Tibial nerve (tissue), 4 donors: ENCODE results near the gene HKDC1. TPM values are rescaled to one million over a fixed set of nuclear protein-coding genes. Genes with fewer than 3 reads are reported as not detected.
"Not testable (repeated sequence)": the region's sequence is repeated elsewhere in the genome, so short reads cannot be mapped to it uniquely, and the experiment has no call there.

Source experiments
- DNase-seq, 2 donors: peaks; one replicate each; pipeline ENCODE4 v3.0.0-alpha.2; 2019; ENCODE audit warnings: low spot score in 2 of 2
- H3K27ac ChIP-seq, 4 donors: fragments of 200-600 bp; sonication (generic) in 3 of 4; one replicate each; pipeline ENCODE4 v1.5.1; 2017 to 2019; ENCODE audit warnings: mild to moderate bottlenecking in 1 of 4
- H3K27me3 ChIP-seq, 2 donors: fragments of 200-600 bp; sonication (generic) in 1 of 2; one replicate each; pipeline versions ENCODE4 v1.5.1 to v1.6.0; 2017 to 2019
- H3K36me3 ChIP-seq, 3 donors: fragments of 200-600 bp; sonication (generic); one replicate each; pipeline ENCODE4 v1.5.1; 2018 to 2019
- H3K4me1 ChIP-seq, 4 donors: fragments of 200-600 bp; sonication (generic) in 3 of 4; one replicate each; pipeline ENCODE4 v1.5.1; 2017 to 2019
- H3K4me3 ChIP-seq, 4 donors: fragments of 200-600 bp; sonication (generic) in 3 of 4; one replicate each; pipeline ENCODE4 v1.5.1; 2017 to 2019; ENCODE audit warnings: mild to moderate bottlenecking in 1 of 4, moderate library complexity in 1 of 4
- H3K9me3 ChIP-seq, 4 donors: fragments of 200-600 bp; sonication (generic) in 3 of 4; one replicate each; pipeline ENCODE4 v1.5.1; 2017 to 2019
- CTCF ChIP-seq, 5 experiments: fragments of 200-600 bp in 3 of 5; fragments of 450-650 bp in 2 of 5; sonication (generic) in 3 of 5; IDR thresholded peaks; one replicate each; pipeline ENCODE4 v1.5.1; 2016 to 2019; ENCODE audit warnings: antibody characterized with exemption in 5 of 5, mild to moderate bottlenecking in 3 of 5, moderate library complexity in 2 of 5
- EP300 ChIP-seq, 2 donors: sonication (generic); formaldehyde crosslinking; IDR thresholded peaks; one replicate each; pipeline ENCODE4 v1.6.1; 2017; ENCODE audit warnings: antibody characterized with exemption in 2 of 2, mild to moderate bottlenecking in 1 of 2
- POLR2A ChIP-seq, 2 donors: fragments of 450-650 bp; IDR thresholded peaks; one replicate each; pipeline ENCODE4 v1.6.1; 2017; ENCODE audit warnings: antibody characterized with exemption in 2 of 2, mild to moderate bottlenecking in 2 of 2, moderate library complexity in 2 of 2
- WGBS, 2 donors: methylation state at CpG; one replicate each; pipeline ENCODE4 v1.1.5; 2018; 5-methylcytosine and 5-hydroxymethylcytosine counted together
- total RNA-seq, 4 donors: library from RNA; depleted of rRNA; stranded (reverse); fragments of >200 nt; gene quantifications; one replicate each; pipeline ENCODE4 v1.1.0, GENCODE V29; 2016

Gene HKDC1, protein sequence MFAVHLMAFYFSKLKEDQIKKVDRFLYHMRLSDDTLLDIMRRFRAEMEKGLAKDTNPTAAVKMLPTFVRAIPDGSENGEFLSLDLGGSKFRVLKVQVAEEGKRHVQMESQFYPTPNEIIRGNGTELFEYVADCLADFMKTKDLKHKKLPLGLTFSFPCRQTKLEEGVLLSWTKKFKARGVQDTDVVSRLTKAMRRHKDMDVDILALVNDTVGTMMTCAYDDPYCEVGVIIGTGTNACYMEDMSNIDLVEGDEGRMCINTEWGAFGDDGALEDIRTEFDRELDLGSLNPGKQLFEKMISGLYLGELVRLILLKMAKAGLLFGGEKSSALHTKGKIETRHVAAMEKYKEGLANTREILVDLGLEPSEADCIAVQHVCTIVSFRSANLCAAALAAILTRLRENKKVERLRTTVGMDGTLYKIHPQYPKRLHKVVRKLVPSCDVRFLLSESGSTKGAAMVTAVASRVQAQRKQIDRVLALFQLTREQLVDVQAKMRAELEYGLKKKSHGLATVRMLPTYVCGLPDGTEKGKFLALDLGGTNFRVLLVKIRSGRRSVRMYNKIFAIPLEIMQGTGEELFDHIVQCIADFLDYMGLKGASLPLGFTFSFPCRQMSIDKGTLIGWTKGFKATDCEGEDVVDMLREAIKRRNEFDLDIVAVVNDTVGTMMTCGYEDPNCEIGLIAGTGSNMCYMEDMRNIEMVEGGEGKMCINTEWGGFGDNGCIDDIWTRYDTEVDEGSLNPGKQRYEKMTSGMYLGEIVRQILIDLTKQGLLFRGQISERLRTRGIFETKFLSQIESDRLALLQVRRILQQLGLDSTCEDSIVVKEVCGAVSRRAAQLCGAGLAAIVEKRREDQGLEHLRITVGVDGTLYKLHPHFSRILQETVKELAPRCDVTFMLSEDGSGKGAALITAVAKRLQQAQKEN
- total RNA-seq, result 10 to 100 TPM in 1 of 4 donors, 1 to 10 TPM in 3; 4.8 to 11.1 (median 5.5) TPM

- no peaks in the 10 kb centered on the region for H3K27me3 ChIP-seq
- WGBS, 2 donors, result 64 to 69% methylated on average over 8 of the region's 8 CpGs
These were observed at the start of gene HKDC1 for GRCh38 chr10:69220041-69220451. Gene HKDC1 (plus strand): TSS chr10:69220332. CDS start chr10:69220436, 104 bp downstream.

DNA sequence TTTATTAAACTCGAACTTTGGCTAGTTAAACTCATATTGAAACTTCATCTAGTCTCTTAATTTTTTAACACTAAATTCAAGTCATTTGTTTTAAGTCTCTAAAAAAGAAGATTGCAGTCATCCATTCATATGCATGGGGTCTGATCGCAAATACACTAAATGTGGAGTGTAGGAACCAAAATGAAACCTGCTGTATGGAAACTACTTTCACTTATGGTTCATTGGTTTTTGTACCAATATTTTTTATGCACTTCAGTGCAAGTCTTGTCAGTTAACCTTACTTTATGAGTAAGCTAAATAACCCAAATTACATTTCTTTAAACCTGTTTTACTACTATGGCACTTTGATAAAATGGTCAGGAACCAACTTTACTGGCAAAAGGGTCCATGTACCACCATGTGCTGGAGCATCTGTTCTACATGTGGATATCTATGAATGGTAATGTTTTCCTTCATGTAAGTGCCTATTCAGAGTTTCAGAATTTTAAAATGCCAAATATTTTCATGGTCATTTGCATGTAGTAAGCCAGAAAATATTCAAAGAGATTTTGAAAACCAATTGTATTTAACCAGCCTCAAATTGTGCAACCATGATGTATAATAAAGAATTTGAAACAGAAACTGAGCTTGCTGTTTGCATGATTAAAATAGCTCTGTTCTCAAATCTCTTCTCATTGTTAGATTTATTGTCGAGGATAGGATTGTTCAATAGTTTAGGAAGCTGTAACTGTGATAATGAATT, 47.7 kb upstream of the HKDC1 start:
- Histone ChIP-seq H3K36me3 (peaks cover 0 to 60% (median 11%) of the 10 kb centered on the region in 3 donors), H3K4me1 (no peaks in the 10 kb centered on the region), H3K9me3 (no peaks in the 10 kb centered on the region), H3K27me3 (no peaks in the 10 kb centered on the region), H3K27ac (no peak overlapping the region), H3K4me3 (no peak overlapping the region)
- TF ChIP-seq CTCF (IDR thresholded peaks at IDR 0.05) (no peak), EP300 (IDR thresholded peaks at IDR 0.05) (no peak), POLR2A (IDR thresholded peaks at IDR 0.05) (no peak)
- WGBS, 2 donors, result 76 to 79% methylated on average over 3 of the region's 3 CpGs
- no peak for DNase-seq

More at GRCh38 chr10:69220041-69220451, at the start of gene HKDC1:
- peaks cover 0 to 10% (median 0%) of the 10 kb centered on the region in 4 donors for H3K4me1 ChIP-seq
- H3K4me3 ChIP-seq, result no peak within 1 kb of the TSS
- H3K9me3 ChIP-seq, result no peaks in the 10 kb centered on the region
- H3K36me3 ChIP-seq, result no peaks in the 10 kb centered on the region
- no peak for DNase-seq
- TF ChIP-seq CTCF (IDR thresholded peaks at IDR 0.05), result no peak
- no peak for TF ChIP-seq EP300 (IDR thresholded peaks at IDR 0.05)
- TF ChIP-seq POLR2A (IDR thresholded peaks at IDR 0.05), result no peak
- H3K27ac ChIP-seq, result peak within 1 kb of the TSS in 1 of 4 donors; percentile 66

GRCh38 chr10:69175326-69175725, 44.8 kb upstream of the HKDC1 start:
- H3K27me3 ChIP-seq, H3K4me3 ChIP-seq, H3K9me3 ChIP-seq, DNase-seq, H3K27ac ChIP-seq: not testable (repeated sequence)
- Histone ChIP-seq H3K4me1 (peaks cover 0 to 11% (median 6%) of the 10 kb centered on the region in 4 donors), H3K36me3 (peaks cover 0 to 35% (median 0%) of the 10 kb centered on the region in 3 donors)
- 77 to 95% methylated on average over 3 to 4 of the region's 4 CpGs for WGBS, 2 donors

- DNase-seq, result no peak
- 80 to 82% methylated on average over 2 of the region's 2 CpGs for WGBS, 2 donors
- no peaks in the 10 kb centered on the region for H3K9me3 ChIP-seq
- H3K27ac ChIP-seq, result no peak overlapping the region
- peaks cover 0 to 20% (median 0%) of the 10 kb centered on the region in 3 donors for H3K36me3 ChIP-seq
- H3K27me3 ChIP-seq, result no peaks in the 10 kb centered on the region
- TF ChIP-seq CTCF (IDR thresholded peaks at IDR 0.05) (no peak), POLR2A (IDR thresholded peaks at IDR 0.05) (no peak), EP300 (IDR thresholded peaks at IDR 0.05) (no peak)
- H3K4me1 ChIP-seq, result peaks cover 0 to 23% (median 16%) of the 10 kb centered on the region in 4 donors
- H3K4me3 ChIP-seq, result no peak overlapping the region
These were observed 43.3 kb upstream of the HKDC1 start for GRCh38 chr10:69176823-69177222.

DNA sequence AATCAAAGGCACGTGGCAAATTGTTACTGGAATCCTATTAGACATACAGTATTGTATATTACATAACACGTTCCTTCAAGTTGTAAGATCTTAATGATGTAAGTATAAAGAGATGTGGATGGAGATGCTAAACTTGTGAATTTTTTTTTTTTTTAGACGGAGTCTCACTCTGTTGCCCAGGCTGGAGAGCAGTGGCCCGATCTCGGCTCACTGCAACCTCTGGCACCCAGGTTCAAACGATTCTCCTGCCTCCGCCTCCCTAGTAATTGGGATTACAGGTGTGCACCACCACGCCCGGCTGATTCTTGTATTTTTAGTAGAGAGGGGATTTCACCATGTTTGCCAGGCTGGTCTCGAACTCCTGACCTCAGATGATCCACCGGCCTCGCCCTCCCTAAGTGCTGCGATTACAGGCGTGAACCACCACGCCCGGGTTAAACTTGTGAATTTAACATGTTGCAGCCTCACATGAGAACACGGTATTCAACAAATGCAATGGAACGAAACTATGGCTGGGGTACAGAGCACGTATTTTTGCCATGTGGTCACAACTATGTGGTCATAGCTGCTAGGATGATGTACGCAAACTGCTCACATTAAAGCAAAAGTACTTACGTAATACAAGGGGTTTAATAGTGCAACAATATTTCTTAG, 40.9 kb upstream of the HKDC1 start:
- Histone ChIP-seq H3K36me3 (peaks cover 0 to 14% (median 0%) of the 10 kb centered on the region in 3 donors), H3K4me3 (peak overlapping the region; percentile 58 to 98 (median 94)), H3K27ac (peak overlapping the region; percentile 90 to 99 (median 94)), H3K9me3 (no peaks in the 10 kb centered on the region), H3K4me1 (peaks cover 0 to 43% (median 19%) of the 10 kb centered on the region in 4 donors), H3K27me3 (no peaks in the 10 kb centered on the region)
- 36 to 42% methylated on average over 21 of the region's 21 CpGs for WGBS, 2 donors
- no peak for DNase-seq
- TF ChIP-seq POLR2A (IDR thresholded peaks at IDR 0.05) (no peak), CTCF (IDR thresholded peaks at IDR 0.05) (no peak), EP300 (IDR thresholded peaks at IDR 0.05) (no peak)
